Endothelial cell of umbilical vein (primary cell): ENCODE measurements around the gene RABEP1. TPM values are rescaled to one million over a fixed set of nuclear protein-coding genes. Genes with fewer than 3 reads are reported as not detected.

Source experiments
- BruUV-seq: library from RNA; stranded (reverse); fragments of 400-500 nt; replicated peaks from 2 replicates; lab custom pipeline; 2021; lab: Mats Ljungman, UMichigan
- CTCF ChIA-PET: fragments of 300-600, 350-600 bp; sonication (Branson Sonifier 250); formaldehyde crosslinking; loops from one replicate; lab custom pipeline; 2021; ENCODE audit warnings: antibody characterized with exemption, inconsistent platforms; lab: Charles Lee
- POLR2A ChIA-PET: fragments of 300-600, 350-600 bp; sonication (Branson Sonifier 250); formaldehyde crosslinking; loops from one replicate; lab custom pipeline; 2021; ENCODE audit warnings: antibody characterized with exemption, inconsistent platforms; lab: Charles Lee
- DNase-seq: peaks from one replicate; pipeline ENCODE4 v3.0.0-alpha.2; 2011; ENCODE audit warnings: low read depth, low spot score
- FAIRE-seq: peaks from 2 replicates; lab custom pipeline; 2011; peaks lifted over from hg19 to GRCh38; lab: Jason Lieb, UNC
- H2AFZ ChIP-seq: 2 replicates; pipeline ENCODE4 v1.6.0; 2012; ENCODE audit warnings: low read depth, low read length, control low read depth, inconsistent platforms
- H3K27ac ChIP-seq: 2 replicates; pipeline ENCODE4 v1.5.1; 2011; ENCODE audit warnings: low read depth, mild to moderate bottlenecking, control low read depth, low read length, moderate library complexity; ENCODE audit not compliant: insufficient read depth
- H3K27me3 ChIP-seq, 2 experiments: 2 replicates each; pipeline versions ENCODE4 v1.6.0 to v1.6.1; 2011; ENCODE audit warnings: low read length in 2 of 2, mixed read lengths in 1 of 2; ENCODE audit not compliant: control insufficient read depth in 2 of 2, insufficient read depth in 2 of 2
- H3K36me3 ChIP-seq, 2 experiments: 2 replicates in 1 of 2; 3 replicates in 1 of 2; pipeline ENCODE4 v1.5.1; 2011; ENCODE audit warnings: low read length in 2 of 2, mild to moderate bottlenecking in 1 of 2, moderate library complexity in 1 of 2; ENCODE audit not compliant: control insufficient read depth in 2 of 2, insufficient read depth in 2 of 2; ENCODE audit errors: extremely low read depth in 1 of 2
- H3K4me1 ChIP-seq: 3 replicates; pipeline ENCODE4 v1.5.1; 2011; ENCODE audit warnings: mild to moderate bottlenecking, low read length; ENCODE audit not compliant: control insufficient read depth, insufficient read depth; ENCODE audit errors: extremely low read depth
- H3K4me2 ChIP-seq: 2 replicates; pipeline ENCODE4 v1.6.1; 2011; ENCODE audit warnings: low read length, control low read depth, mixed read lengths; ENCODE audit not compliant: insufficient read depth
- H3K4me3 ChIP-seq, 3 experiments: fragments of 200-600 bp in 1 of 3; sonication (generic), shearing (Covaris generic) in 1 of 3; replicated peaks in 1 of 3; 2 replicates each; pipeline ENCODE4 v1.5.1; 2011 to 2016; ENCODE audit warnings: control low read depth in 3 of 3, low read length in 3 of 3, mild to moderate bottlenecking in 2 of 3, inconsistent platforms in 1 of 3, low read depth in 1 of 3, moderate library complexity in 1 of 3; ENCODE audit not compliant: insufficient read depth in 1 of 3
- H3K79me2 ChIP-seq: 2 replicates; pipeline ENCODE4 v1.6.0; 2012; ENCODE audit warnings: low read length, inconsistent platforms; ENCODE audit not compliant: control insufficient read depth, insufficient read depth
- H3K9ac ChIP-seq: replicated peaks from 2 replicates; pipeline ENCODE3; 2011; ENCODE audit warnings: low read length, control low read depth; ENCODE audit not compliant: insufficient read depth; ENCODE audit errors: extremely low read depth
- H3K9me1 ChIP-seq: replicated peaks from 3 replicates; pipeline ENCODE4 v1.6.0; 2011; ENCODE audit warnings: mild to moderate bottlenecking, low read length; ENCODE audit not compliant: control insufficient read depth, insufficient read depth; ENCODE audit errors: extremely low read depth
- H3K9me3 ChIP-seq: replicated peaks from 2 replicates; pipeline ENCODE4 v1.5.1; 2012; ENCODE audit warnings: low read length, inconsistent platforms; ENCODE audit not compliant: control insufficient read depth, insufficient read depth
- H4K20me1 ChIP-seq: replicated peaks from 2 replicates; pipeline ENCODE3; 2011; ENCODE audit warnings: mild to moderate bottlenecking, low read length; ENCODE audit not compliant: control insufficient read depth, insufficient read depth; ENCODE audit errors: extremely low read depth
- EZH2 ChIP-seq: IDR thresholded peaks from 2 replicates; pipeline ENCODE4 v1.6.1; 2012; ENCODE audit warnings: borderline replicate concordance, low read depth, mild to moderate bottlenecking, moderate library complexity, low read length, inconsistent platforms; ENCODE audit not compliant: severe bottlenecking
- FOS ChIP-seq: IDR thresholded peaks from 2 replicates; pipeline ENCODE4 v1.6.1; 2011; ENCODE audit warnings: mild to moderate bottlenecking, low read length, moderate library complexity, borderline replicate concordance; ENCODE audit not compliant: insufficient read depth
- POLR2AphosphoS5 ChIP-seq: IDR thresholded peaks from 2 replicates; pipeline ENCODE4 v1.6.1; 2012; ENCODE audit warnings: low read depth, mild to moderate bottlenecking, control low read depth, low read length, moderate library complexity; ENCODE audit not compliant: insufficient read depth
- dilution Hi-C: fragments of 300-500 bp; cut with MboI; formaldehyde crosslinking; loops from one replicate; pipeline ENCODE4 v1.15.0; 2019; ENCODE audit warnings: low sequenced_read_pairs; ENCODE audit not compliant: extremely low pct_ligation_motif_present
- intact Hi-C: fragments of 100-400 bp; cut with micrococcal nuclease; formaldehyde crosslinking; loops from one replicate; pipeline ENCODE4 v1.10.0; 2022
- polyA plus RNA-seq, 4 experiments: library from polyadenylated mRNA; depleted of rRNA in 3 of 4; stranded (reverse) in 3 of 4; unstranded in 1 of 4; fragments of >200 nt; gene quantifications; 2 replicates each; pipeline versions ENCODE4 v1.2.1 to v1.2.3, GENCODE V29; 2011 to 2012; ENCODE audit warnings: missing spikeins in 1 of 4
- total RNA-seq: library from RNA; stranded (reverse); gene quantifications from 2 replicates; pipeline ENCODE4 v1.2.3, GENCODE V29; 2021
- TF ChIP-seq, protein P1 (sequence below), 2 donors: IDR thresholded peaks; 1 replicate in 1 of 2; 2 replicates in 1 of 2; pipeline ENCODE4 v1.5.1; 2011; ENCODE audit warnings: low read length in 2 of 2, mild to moderate bottlenecking in 2 of 2, moderate library complexity in 2 of 2, control low read depth in 1 of 2, inconsistent platforms in 1 of 2, low read depth in 1 of 2; ENCODE audit not compliant: insufficient read depth in 1 of 2; ENCODE audit errors: extremely low read depth in 1 of 2

Gene RABEP1
- total and polyA plus RNA-seq, 2 donors (not counting 3 experiments of a cell fraction or from before 2014, with no cell fraction given), result 10.1 to 54.8 TPM

DNA sequence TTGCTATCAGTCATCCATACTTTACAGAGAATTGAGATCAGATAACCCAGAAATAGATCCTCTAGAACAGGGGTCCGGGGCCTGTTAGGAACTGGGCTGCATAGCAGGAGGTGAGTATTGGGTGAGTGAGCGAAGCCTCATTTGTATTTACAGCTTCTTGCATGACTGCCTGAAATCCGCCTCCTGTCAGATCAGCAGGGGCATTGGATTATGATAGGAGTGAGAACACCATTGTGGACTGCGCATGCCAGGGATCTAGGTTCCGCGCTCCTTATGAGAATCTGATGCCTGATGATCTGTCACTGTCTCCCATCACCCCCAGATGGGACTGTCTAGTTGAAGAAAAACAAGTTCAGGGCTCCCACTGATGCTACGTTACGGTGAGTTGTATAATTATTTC lies 34.5 kb upstream of the RABEP1 start:
- Histone ChIP-seq H2AFZ (no peak overlapping the region), H4K20me1 (no peaks in the 10 kb centered on the region), H3K79me2 (no peaks in the 10 kb centered on the region), H3K9ac (no peak overlapping the region), H3K4me3 (no peak overlapping the region), H3K27me3 (no peaks in the 10 kb centered on the region), H3K9me3 (no peaks in the 10 kb centered on the region), H3K4me2 (no peak overlapping the region), H3K36me3 (no peaks in the 10 kb centered on the region), H3K27ac (no peak overlapping the region), H3K4me1 (peaks cover 2% of the 10 kb centered on the region), H3K9me1 (no peaks in the 10 kb centered on the region)
- ChIA-PET CTCF (interaction anchor here (0.7 to 3.6 kb wide), 5 partner anchors 10 to 1189 kb away, joined by 3 to 41 read pairs (median 7); partner anchors contain the start of genes C1QBP and SCIMP), POLR2A (no interaction called here)
- TF ChIP-seq EZH2 (no peak), POLR2AphosphoS5 (no peak), FOS (no peak)
- TF ChIP-seq, protein P1, sequence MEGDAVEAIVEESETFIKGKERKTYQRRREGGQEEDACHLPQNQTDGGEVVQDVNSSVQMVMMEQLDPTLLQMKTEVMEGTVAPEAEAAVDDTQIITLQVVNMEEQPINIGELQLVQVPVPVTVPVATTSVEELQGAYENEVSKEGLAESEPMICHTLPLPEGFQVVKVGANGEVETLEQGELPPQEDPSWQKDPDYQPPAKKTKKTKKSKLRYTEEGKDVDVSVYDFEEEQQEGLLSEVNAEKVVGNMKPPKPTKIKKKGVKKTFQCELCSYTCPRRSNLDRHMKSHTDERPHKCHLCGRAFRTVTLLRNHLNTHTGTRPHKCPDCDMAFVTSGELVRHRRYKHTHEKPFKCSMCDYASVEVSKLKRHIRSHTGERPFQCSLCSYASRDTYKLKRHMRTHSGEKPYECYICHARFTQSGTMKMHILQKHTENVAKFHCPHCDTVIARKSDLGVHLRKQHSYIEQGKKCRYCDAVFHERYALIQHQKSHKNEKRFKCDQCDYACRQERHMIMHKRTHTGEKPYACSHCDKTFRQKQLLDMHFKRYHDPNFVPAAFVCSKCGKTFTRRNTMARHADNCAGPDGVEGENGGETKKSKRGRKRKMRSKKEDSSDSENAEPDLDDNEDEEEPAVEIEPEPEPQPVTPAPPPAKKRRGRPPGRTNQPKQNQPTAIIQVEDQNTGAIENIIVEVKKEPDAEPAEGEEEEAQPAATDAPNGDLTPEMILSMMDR (IDR thresholded peaks at IDR 0.05; ENCODE audit: extremely low read depth in 1 of 2, insufficient read depth in 1 of 2, low read depth in 1 of 2, low read length in 2 of 2), result no peak
- intact Hi-C loops (loop anchor here (2.0 to 10.0 kb wide), 4 partner anchors 59 to 1187 kb away; partner anchors contain the start of genes AIPL1 and NUP88), dilution Hi-C loops (no loop called here)
- DNase-seq (no peak), FAIRE-seq (no peak)
- BruUV-seq, result no TSS peak
